GM19035 (cell line): ENCODE measurements around the gene RXRB.

Experiments
- ATAC-seq: cut with Tn5 transposase; IDR thresholded peaks from one replicate; pipeline ENCODE4 v1.9.1; 2021; ENCODE audit not compliant: unreplicated experiment

RXRB gene

DNA sequence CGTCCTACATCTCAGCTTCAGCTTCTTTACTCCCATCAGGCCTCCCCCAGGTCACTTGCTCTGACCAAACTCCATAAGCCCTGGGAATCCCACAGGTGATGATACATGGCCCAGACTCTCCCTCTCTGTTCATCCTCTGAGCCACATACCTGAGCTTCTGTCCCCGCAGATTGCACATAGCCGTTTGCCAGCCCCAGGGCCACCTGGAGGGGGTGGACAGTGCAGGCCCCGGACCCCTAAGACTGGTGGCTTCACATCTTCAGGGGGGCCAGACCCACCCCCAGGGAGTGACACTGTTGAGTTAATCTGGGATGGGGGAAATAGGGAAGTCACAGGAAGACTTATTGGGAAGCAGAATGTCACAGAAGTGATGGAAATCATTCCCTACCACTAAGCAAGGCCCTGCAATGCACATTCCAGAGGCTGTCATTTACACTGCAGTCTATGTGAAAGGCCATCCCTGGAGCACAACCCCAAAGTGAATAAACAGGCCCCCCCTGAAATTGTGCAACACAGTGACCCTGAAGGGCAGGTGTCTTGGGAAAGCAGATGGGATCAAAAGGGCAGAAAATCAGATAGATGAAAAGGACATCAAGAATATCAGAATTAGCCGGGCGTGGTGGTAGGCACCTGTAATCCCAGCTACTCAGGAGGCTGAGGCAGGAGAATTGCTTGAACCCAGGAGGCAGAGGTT lies 2.2 kb downstream of the RXRB start:
- ATAC-seq, result no peak

DNA sequence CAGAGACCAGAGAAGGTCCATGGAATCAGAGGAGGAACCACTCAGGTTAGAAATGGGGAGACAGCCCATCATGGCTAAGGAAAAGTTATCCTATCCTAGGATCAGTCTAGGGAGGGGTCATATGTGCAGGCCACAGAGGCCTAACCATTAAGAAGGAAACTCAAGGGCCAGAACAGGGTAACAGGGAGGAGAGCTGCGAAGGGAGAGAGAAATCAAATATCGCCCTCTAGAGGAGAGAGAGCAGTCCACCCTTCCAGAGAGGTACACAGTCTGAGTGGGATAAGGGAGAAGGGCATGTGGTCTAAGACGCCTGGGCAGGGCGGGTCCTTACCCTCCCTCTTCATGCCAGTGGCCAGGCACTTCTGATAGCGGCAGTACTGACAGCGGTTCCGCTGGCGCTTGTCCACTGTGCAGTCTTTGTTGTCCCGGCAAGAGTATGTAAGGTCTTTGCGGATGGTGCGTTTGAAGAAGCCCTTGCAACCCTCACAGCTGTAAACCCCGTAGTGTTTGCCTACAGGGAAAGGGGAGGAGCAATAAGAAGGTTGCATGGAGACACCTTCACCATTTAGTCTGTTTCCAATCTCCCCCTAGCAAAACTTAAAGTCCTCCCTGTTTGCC lies 2.9 kb downstream of the RXRB start:
- no peak for ATAC-seq

DNA sequence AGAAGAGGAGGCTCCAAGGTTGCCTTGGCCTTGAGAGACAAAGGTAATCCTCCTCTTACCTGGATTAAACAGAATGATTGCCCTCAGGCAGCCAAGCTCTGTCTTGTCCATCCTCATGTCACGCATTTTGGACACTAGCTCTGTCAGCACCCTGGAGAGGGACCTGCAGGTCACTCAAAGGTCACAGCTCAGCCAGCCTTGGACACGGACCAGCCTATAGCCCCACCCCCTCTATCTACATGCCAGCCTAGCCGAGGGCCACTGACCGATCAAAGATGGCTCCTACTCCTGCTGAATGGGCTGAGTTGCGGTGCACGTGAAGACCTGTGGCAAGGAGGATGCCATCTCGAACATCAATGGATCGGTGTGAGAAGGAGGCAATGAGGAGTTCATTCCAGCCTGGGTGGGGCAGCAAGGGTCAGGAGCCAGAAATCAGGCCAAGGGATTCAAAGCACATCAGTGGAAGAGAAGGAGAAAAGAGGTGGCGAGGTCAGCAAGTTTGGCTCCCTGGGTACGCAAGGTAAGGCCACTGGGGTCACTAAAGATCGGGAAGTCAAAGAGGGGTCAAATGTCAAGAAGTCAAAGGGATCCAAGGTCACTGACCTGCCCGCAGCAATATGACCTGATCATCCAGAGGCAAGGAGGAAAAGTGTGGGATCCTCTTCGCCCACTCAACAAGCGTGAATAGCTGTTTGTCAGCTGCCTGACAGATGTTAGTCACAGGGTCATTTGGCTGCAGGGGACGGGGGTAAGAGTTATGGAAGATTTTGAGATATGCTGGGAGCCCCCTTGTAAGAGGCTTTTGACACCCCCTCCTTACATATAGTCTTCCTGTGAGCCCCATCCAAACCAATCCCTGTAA lies 4.9 kb downstream of the RXRB start:
- no peak for ATAC-seq

DNA sequence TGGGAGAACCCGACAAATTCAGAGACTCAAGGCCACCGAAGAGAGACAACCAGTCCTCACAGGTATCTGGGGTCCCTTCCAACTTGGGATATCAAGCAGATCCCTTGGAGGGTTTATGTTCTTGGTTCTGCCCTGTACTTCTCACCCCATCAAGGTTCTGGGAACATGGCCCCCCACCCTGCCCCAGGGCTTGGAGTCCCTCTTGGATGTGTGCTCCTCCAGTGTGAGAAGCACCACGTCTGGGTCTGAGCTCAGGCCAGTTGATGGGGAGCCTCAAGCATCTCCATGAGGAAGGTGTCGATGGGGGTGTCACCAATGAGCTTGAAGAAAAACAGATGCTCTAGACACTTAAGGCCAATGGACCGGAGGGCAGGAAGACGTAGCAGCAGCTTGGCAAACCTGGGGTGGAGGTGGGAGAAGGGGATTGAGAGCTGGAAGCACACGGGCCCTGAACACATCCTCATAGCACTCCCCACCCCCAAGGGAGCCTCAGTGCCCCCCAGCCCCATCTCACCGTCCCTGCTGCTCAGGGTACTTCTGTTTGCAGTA lies 6.0 kb downstream of the RXRB start:
- no peak for ATAC-seq

DNA sequence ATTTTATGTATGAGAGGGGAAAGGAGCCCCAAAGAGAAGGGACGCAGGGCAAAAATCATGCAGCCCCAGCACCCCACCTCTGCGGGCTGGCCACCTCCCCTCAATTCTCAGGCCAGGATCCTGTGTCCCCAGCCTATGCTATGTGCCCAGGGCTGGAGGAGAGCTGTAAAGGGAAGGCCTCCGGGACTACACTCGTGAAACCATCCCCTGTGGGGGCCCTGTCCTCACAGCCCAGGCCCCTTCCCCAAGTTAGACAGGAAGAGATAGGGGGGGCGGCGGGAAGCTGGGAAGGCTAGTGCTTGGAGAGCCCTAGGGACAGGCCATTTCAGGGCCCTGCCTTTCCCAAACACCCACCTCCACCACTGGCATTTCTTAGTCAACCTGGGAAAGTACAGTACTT lies 6.8 kb downstream of the RXRB start:
- ATAC-seq, result no peak

DNA sequence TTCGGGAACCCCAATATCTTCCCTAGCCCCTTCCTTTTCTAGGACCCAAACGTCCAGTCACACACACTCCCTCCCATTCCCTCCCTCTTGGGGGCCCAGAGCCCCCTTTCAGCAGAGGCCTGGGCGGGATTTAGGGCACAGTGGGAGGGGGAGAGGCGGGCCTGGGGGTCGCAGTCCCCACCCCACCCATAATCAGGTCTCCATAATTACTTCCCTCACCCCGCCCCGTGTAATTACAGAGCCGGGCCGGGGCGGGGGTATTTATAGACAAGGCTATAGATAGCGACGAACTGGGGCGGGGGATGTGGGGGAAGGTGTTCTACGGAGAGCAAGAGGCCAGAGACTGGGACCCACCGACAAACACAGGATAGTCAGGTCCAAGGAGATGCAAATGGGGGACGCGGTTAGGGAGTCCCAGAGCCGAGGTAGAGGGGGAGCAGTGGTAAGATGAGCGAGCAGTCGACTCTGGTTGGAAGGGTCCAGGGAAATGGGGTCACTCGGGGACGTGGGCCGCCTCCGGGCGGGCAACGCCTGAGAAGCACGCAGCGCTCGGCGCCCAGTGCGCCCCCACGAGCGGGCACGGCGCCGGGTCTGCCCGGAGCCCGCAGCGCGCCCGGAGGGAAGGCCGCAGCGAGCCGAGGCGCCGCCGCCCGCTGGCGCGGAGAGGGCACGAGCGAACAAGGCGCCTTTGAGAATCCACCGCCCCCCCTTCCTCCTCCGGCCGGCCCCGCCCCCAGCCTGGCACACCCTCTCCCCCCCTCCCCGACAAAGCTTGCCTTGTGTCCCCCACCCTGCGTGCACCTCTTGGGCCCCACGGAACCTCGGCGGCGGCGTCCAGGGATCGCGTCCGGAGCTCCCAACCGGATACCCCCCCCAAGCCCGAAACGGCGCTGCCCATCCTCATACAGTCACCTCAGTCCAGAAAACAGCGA lies 7.5 kb downstream of the RXRB start:
- no peak for ATAC-seq

DNA sequence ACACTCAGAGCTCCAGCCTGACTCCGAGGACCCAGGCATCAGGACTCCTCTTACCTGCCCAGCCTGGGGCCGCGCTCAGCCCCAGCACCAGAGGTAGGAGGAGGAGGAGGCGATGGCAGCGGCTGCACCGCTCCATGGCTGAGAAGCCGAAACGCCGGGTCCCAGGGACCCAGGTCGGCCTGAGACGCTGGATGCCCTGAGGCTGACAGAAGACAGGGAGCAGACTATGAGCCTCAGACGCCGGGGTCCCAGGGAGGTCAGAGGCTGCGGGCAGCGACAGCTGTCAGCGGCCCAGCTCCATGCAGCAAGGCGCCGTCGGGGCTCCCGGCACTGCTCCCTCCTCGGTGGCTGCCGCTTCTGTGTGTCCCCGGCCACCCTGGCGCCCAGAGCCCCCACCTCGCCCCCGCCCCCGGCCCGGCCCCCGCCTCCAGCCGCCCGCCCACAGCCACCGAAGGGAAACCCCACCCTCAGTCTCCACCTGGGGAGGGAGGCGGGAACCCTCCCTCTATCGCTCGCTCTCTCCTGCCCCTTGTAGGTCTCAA lies 8.3 kb downstream of the RXRB start, which contains the start of gene COL11A2:
COL11A2 (minus strand) TSS at position 363 of the 542 bp plus-strand sequence; CDS start at position 136, 227 bp downstream.
- ATAC-seq, result no peak

DNA sequence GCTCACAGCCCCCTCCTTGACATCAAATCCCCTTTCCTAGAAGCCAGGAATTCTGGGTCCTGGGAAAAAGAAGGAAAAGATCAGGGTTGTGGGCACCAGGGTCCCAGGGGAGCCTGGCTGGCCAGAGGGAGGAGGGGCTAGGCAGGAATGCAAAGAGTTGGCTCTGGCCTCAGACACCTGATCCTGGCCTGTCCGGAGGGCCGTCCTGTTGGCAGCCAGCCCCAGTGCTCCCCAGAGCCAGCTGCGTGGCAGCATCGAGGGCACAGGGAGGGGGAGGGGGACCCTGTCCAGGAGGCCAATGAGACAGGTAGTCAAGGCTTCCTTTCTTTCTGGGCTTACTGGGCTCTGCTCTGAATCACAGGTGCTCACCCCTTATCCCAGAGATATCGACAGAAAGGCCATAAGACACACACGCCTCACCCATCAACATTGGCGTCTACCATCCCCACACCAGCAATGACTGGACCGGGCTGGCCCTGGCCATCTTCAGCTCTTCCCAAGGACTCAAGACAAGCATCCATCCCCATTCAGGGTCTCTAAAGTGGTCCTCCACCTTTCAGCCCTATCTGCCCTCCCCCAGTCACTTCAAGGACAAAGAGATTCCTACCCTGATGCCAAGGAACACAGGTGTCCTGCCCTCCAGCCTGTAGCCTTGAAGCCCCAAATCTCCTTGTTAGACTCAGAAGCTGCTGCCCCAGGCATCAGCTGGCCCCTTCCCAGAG lies 8.9 kb downstream of the RXRB start:
- ATAC-seq, result no peak

DNA sequence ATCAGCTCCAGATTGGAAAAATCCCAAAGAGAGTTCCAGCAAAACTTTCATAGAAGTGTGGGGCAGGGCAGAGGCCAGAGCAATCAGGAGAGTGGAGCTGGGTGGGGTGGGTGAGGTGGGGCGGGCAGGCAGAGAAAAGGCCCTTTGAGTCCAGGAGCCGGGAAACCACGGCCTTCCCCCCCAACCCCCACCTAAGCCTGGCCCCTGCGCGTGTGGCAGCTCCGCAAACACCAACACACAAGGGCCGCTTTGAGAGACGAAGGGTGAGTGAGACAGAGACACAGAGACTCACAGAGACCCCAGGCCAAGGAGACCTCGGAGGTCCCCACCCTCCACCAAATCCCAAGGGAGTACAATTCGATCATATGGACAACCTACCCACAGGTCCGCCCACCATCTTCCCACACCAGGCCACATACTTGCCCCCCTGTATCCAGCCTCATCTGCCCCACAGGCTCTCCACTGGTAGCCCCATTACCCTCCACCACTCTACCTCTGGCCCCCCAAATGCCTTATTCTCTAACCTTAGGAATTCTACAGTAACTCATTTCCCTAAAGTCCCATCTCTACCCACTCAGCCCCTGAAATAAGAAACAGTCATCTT lies 9.9 kb downstream of the RXRB start:
- no peak for ATAC-seq

DNA sequence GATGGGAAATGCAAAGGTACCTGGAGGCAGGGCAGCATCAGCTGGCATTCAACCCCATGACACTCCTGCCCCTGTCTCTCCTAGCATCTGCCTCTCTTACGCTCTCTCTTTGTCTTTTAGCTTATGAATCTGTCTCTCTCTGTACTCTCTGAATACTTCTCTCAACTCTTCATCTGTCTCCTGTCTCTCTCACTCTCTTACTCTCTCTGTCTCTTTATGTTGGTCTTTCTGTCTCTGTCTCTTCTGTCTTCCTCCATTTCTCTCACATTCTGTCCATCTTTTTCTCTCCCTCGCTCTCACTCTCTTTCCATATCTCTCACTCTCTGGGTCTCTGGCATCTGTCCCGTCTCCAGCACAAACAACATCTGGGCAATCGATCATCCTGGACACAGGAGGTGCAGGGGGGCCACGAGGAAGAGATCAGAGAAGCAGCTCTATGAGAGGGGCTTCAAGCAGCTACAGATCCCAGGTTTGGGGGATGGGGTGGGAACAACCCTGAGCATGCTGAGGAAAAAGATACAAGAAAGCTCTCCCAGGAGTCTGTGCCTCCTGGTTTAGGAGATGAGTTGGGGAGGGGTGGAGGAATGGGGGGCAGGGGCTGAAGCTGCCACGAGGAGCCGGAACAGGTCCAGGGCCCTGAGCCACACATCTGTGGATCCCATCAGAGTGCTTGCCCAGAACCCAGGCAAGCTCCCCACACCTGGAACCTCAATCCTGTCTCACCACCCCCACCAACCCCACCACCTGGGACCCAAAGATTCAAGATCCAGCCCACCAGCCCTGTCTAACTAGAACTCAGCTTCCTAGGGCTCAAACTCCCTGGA lies 10.6 kb downstream of the RXRB start:
- ATAC-seq, result no peak

DNA sequence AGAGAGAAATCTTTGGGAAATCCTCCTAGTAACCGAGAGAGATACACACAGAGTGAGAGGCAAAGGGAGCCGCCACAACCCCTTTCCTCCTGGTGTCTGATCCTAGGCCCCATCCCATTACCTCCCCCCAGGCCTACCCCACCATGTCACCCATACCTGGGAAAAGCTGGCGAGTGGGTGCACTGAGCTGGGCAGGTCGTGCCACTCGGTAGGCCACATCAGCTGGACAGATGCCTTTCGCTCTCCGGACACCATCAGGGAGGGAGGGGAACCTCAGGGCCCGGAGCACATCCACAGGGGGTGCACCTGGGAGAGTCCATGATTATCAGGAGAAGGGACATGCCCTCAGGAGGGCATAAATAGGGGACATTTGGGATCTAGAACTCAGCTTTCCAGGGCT lies 11.3 kb downstream of the RXRB start:
- ATAC-seq, result no peak

DNA sequence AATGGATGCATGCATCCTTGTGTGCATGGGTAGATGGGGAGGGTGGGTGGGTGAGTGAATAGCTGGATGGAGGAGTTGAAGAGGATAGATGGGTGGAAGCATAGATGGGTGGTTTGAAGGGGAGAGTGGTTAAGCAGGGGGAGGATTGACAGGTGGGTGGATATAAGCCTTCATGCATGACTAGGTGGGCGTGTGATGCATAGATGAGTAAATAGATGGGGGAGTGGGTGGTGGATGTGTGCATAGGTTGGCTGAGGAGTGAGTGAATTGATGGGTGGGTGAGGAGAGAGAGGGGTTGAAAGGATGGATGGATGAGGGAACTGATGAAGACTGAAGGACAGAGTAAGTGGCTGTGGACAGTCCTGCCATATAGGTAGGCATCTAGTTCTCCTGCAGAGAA lies 12.7 kb downstream of the RXRB start:
- ATAC-seq, result no peak

DNA sequence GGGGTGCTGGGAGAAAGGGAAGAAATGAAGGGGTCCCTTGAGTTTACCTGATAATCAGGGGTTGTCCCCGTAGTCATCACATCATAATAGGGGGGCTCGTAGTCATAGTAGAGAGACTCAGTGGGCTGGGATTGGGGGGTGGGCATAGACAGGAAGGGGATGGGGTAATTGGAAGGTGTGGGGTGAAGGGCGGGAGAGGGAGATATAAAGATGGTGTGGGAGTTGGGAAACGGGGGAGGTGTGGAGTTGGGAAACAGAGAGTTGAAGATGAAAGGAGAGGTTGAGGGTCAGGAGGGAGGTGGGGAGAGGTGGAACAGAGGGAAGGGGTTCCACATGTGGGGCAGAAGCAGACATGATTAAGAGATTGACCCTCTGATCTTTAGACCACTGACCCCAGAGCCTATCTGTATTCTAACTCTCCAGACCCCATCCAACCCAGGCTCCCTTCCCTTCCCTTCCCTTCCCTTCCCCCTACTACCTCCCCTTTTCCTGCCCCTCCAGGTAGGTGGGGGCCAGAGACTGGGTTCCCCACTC lies 14.7 kb downstream of the RXRB start:
- ATAC-seq, result no peak

DNA sequence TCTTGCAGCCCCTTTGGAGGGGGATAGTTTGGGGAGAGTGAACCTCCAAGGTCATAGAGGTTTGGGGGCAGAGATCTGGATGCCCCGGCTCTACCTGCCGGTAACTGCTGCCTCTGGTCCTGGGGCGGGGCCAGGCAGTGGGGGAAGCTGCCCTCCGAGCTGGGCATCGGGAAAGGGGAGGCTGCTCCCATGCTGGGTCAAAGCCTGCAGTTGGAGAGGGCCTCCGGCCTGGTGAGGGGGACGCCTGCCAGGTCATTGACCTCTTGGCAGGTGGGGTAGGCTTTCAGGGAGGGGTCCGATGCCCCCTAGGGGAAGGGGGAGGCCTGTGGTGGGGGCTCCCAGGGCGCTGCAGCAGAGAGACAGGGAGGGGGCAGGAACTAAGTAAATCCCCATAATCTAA lies 15.3 kb downstream of the RXRB start:
- ATAC-seq, result no peak

DNA sequence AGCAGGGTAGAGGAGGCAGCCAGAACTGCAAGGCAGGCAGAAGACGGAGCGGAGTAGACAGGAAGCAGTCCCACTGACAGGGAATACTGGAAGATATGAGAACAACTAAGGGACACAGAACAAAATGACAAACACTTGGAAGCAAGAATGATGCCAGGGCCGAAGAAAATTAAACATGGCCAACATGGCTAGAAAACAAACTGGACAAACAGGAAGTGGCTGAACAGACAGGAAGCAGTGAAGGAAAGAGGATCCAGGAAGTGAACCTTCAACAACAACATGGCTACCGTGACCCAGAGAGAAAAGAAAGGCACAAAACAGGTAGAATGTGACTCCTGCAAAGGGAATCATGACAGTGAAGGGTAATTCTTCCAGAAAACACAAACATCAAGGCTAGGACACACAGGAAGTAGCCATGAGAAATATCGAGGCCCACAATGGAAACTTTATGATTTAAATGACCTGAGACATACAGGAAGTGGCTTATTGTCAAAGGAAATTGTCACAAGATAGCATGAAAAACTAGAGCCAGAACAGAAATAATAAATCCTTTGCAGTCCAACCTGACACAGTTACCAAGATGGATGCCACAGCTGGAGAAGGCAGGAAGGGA lies 17.3 kb downstream of the RXRB start:
- ATAC-seq, result no peak

DNA sequence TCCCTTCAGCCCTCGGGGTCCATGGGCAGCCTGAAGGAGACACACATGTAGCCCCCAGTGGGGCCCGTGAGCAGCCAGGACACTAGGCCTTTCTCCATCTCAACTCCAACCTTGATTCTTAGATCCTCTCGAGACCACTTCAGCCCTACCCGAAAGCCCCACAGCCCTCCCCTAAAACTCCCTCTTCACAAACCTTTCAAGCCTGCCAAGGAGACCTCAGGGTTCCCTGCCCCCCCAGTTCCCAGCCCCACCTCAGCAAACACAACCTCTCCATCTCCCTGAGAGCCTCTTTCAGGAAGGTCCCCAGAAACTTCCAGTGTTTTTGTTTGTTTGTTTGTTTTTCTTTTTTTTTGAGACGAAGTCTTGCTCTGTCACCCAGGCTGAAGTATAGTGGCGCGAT lies 19.3 kb downstream of the RXRB start:
- no peak for ATAC-seq

DNA sequence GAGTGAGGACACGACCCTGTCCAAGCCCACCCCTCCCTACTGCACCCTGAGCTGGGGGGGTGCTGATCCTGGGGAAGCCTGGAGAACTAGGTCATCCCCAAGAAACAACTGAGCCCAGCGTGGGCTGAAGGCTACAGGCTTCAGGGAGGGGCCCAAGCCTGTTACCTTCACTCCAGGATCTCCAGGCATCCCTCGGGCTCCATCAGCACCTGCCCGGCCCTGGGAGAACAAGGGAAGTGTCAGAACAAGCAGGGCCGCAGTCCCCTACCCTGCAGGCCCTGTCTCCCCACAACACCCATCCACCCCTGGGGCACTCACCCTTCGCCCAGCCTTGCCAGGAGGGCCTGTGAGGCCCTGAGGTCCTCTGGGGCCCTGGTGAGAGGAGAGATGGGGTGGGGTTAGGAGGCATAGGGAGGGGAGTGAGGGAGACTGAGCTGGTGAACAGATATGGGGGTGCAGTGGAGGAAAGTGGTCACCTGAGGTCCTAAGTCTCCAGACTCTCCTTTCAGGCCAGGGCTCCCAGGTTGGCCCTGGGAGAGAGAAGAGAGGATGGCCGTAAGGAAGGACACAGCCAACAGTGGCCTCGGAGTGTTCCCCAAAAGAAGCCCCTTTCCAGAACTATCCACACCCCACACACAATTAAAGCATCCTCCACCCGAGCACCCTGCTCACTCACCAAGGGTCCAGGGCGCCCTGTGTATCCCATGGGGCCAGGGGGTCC lies 21.6 kb downstream of the RXRB start:
- no peak for ATAC-seq
